ENCODE results near the gene CHIC2. TPM values are rescaled to one million over a fixed set of nuclear protein-coding genes. Genes with fewer than 3 reads are reported as not detected.

CHIC2 gene
- total RNA-seq, 1 experiment from 2014 or later, result 16.5 TPM

GRCh38 chr4:53963781-53964180 is 100.6 kb downstream of the CHIC2 start:
- CTCF ChIA-PET, result interaction anchor here (1.2 kb wide), 1 partner anchor 34 kb away, joined by 3 read pairs; no protein-coding TSS in a partner anchor
- Mint-ChIP-seq H3K4me1 (ENCODE audit: low read depth, unreplicated experiment) (peaks cover 22% of the 10 kb centered on the region), H3K9me3 (ENCODE audit: low read depth, unreplicated experiment) (no peaks in the 10 kb centered on the region), H3K27ac (ENCODE audit: unreplicated experiment) (no peak overlapping the region), H3K27me3 (ENCODE audit: unreplicated experiment) (no peaks in the 10 kb centered on the region), H3K36me3 (ENCODE audit: insufficient read depth, unreplicated experiment) (no peaks in the 10 kb centered on the region), H3K4me3 (ENCODE audit: low read depth, unreplicated experiment) (no peak overlapping the region)
- TF ChIP-seq, protein P1, sequence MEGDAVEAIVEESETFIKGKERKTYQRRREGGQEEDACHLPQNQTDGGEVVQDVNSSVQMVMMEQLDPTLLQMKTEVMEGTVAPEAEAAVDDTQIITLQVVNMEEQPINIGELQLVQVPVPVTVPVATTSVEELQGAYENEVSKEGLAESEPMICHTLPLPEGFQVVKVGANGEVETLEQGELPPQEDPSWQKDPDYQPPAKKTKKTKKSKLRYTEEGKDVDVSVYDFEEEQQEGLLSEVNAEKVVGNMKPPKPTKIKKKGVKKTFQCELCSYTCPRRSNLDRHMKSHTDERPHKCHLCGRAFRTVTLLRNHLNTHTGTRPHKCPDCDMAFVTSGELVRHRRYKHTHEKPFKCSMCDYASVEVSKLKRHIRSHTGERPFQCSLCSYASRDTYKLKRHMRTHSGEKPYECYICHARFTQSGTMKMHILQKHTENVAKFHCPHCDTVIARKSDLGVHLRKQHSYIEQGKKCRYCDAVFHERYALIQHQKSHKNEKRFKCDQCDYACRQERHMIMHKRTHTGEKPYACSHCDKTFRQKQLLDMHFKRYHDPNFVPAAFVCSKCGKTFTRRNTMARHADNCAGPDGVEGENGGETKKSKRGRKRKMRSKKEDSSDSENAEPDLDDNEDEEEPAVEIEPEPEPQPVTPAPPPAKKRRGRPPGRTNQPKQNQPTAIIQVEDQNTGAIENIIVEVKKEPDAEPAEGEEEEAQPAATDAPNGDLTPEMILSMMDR (IDR thresholded peaks at IDR 0.05; ENCODE audit: unreplicated experiment), result no peak
- no TSS peak for BruUV-seq (replicated peaks)
- DNase-seq, result no peak
- intact Hi-C loops (cut with micrococcal nuclease; ENCODE audit: unreplicated experiment), result no loop called here

DNA sequence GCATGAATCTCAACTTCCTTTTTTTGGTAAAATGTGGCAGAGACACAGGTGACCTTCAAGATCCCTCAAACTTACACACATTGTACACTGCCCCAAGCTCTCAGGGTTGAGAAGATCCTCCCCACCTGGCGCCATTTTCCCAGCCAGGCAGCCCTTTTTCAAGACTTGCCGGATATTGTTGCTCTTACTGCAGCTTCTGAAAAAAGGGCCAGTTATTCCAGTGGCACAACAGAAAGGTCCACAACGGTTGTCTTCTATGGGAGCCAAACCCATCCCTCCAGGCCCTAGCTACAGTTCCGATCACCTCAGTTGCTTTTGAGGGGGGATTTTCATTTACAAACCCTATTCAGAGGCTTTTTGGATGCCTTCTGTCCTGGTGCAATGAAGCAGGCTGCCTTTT is 101.1 kb downstream of the CHIC2 start:
- no peak for DNase-seq
- CTCF ChIA-PET, result interaction anchor here (1.2 to 1.6 kb wide), 2 partner anchors 20 to 34 kb away, joined by 3 to 5 read pairs; no protein-coding TSS in a partner anchor
- Mint-ChIP-seq H3K27me3 (ENCODE audit: unreplicated experiment) (no peaks in the 10 kb centered on the region), H3K36me3 (ENCODE audit: insufficient read depth, unreplicated experiment) (no peaks in the 10 kb centered on the region), H3K9me3 (ENCODE audit: low read depth, unreplicated experiment) (no peaks in the 10 kb centered on the region), H3K4me3 (ENCODE audit: low read depth, unreplicated experiment) (no peak overlapping the region), H3K27ac (ENCODE audit: unreplicated experiment) (no peak overlapping the region), H3K4me1 (ENCODE audit: low read depth, unreplicated experiment) (peaks cover 22% of the 10 kb centered on the region)
- intact Hi-C loops (cut with micrococcal nuclease; ENCODE audit: unreplicated experiment), result no loop called here
- BruUV-seq (replicated peaks), result no TSS peak
- TF ChIP-seq, protein P1 (IDR thresholded peaks at IDR 0.05; ENCODE audit: unreplicated experiment), result no peak

DNA sequence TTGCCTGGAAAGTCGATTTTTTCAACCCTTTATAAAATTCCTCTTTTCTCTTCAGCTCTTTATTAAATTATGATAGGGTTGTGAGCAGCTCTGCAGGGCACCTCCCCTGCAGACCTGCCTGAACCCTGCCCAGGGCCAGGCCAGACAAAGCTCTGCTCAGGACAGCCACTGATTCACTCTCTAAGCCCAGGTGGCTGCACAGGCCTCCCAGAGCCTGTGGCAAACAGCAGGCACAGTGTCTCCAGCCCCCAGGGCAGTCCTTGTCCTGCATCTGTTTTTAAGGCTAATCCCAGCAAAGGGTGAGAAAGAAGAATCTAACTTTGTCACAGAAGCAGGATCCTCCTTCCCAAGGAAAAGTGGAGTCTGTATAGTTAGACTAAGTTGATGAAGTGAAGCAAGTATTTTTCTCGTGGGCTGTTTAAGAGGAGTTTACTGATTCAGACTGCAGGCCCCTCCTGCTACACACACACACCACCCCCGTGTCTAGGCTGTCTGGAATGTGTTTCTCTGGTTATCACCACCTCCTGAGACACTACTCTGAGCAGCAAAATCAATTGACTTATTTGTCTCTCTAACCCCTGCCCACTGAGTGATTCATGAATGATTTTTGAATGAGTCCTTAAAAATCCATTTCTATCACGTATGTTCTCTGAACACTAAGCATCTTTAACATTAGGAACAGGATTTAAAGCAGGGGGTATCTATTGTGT is 101.7 kb downstream of the CHIC2 start:
- intact Hi-C loops (cut with micrococcal nuclease; ENCODE audit: unreplicated experiment), result no loop called here
- Mint-ChIP-seq H3K27me3 (ENCODE audit: unreplicated experiment) (no peaks in the 10 kb centered on the region), H3K9me3 (ENCODE audit: low read depth, unreplicated experiment) (no peaks in the 10 kb centered on the region), H3K27ac (ENCODE audit: unreplicated experiment) (peak overlapping the region; percentile 1), H3K36me3 (ENCODE audit: insufficient read depth, unreplicated experiment) (no peaks in the 10 kb centered on the region), H3K4me1 (ENCODE audit: low read depth, unreplicated experiment) (peaks cover 22% of the 10 kb centered on the region), H3K4me3 (ENCODE audit: low read depth, unreplicated experiment) (no peak overlapping the region)
- BruUV-seq (replicated peaks), result no TSS peak
- DNase-seq, result peak; percentile 37
- TF ChIP-seq, protein P1 (IDR thresholded peaks at IDR 0.05; ENCODE audit: unreplicated experiment), result no peak
- CTCF ChIA-PET, result interaction anchor here (1.6 kb wide), 1 partner anchor 19 kb away, joined by 5 read pairs; no protein-coding TSS in a partner anchor

DNA sequence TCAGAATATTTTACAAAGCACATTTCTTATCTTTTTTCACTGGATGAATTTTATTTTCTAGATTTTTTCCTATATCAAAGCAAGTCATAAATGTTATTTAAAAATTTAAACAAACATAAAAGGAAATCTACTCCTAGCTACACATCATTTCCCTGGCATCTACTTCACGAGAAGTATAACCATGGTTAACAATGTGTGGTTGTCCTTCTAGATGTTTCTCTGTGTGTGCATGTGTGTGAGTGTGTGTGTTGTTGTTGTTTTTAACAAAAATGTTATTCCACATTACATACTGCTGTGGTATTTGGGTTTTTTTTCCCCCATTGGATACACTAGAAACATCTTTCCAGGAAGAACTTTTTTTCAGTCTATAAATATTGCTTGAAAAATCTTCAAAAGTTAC is 103.1 kb downstream of the CHIC2 start:
- Mint-ChIP-seq H3K27me3 (ENCODE audit: unreplicated experiment) (no peaks in the 10 kb centered on the region), H3K4me1 (ENCODE audit: low read depth, unreplicated experiment) (peaks cover 23% of the 10 kb centered on the region), H3K9me3 (ENCODE audit: low read depth, unreplicated experiment) (no peaks in the 10 kb centered on the region), H3K27ac (ENCODE audit: unreplicated experiment) (peak overlapping the region; percentile 1), H3K4me3 (ENCODE audit: low read depth, unreplicated experiment) (no peak overlapping the region), H3K36me3 (ENCODE audit: insufficient read depth, unreplicated experiment) (no peaks in the 10 kb centered on the region)
- no TSS peak for BruUV-seq (replicated peaks)
- no peak for DNase-seq
- CTCF ChIA-PET, result interaction anchor here (1.1 kb wide), 1 partner anchor 46 kb away, joined by 4 read pairs; no protein-coding TSS in a partner anchor
- TF ChIP-seq, protein P1 (IDR thresholded peaks at IDR 0.05; ENCODE audit: unreplicated experiment), result no peak
- intact Hi-C loops (cut with micrococcal nuclease; ENCODE audit: unreplicated experiment), result no loop called here
